Stomach (tissue), 4 donors: ENCODE measurements around the gene ISL2.

Experiments used
- POLR2A ChIP-seq, 4 donors: fragments of 450-650 bp; IDR thresholded peaks; one replicate each; pipeline ENCODE4 v1.6.1; 2016; ENCODE audit warnings: antibody characterized with exemption in 4 of 4, control low read depth in 2 of 4, mild to moderate bottlenecking in 1 of 4, moderate library complexity in 1 of 4
- POLR2AphosphoS5 ChIP-seq, 3 donors: sonication (generic); formaldehyde crosslinking; IDR thresholded peaks; one replicate each; pipeline ENCODE4 v1.6.1; 2016; ENCODE audit warnings: antibody characterized with exemption in 3 of 3
- TF ChIP-seq, protein P1 (sequence below), 7 experiments: fragments of 450-650 bp in 4 of 7; fragments of 200-600 bp in 3 of 7; sonication (generic) in 3 of 7; IDR thresholded peaks; one replicate each; pipeline ENCODE4 v1.5.1; 2016 to 2019; ENCODE audit warnings: antibody characterized with exemption in 7 of 7, control low read depth in 2 of 7, mild to moderate bottlenecking in 1 of 7

DNA sequence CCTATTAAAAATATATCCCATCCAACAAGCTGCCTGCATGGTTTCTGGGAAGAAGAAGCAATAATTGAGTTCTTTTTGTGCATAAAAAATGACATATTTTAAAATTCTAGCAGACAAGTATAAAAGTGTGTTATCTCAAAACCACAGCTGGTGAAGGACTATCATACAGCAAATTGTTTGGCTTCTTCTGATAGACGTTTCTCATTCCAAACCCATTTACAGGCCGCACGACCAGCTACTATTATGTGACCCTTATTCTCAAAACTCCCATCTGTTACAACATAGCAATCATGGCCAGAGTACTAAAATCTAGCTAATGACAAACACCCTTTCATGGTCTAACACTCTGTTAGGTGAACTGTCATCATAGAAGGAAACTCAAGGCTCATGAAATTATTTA is 47.0 kb upstream of the ISL2 start:
- TF ChIP-seq, protein P1, sequence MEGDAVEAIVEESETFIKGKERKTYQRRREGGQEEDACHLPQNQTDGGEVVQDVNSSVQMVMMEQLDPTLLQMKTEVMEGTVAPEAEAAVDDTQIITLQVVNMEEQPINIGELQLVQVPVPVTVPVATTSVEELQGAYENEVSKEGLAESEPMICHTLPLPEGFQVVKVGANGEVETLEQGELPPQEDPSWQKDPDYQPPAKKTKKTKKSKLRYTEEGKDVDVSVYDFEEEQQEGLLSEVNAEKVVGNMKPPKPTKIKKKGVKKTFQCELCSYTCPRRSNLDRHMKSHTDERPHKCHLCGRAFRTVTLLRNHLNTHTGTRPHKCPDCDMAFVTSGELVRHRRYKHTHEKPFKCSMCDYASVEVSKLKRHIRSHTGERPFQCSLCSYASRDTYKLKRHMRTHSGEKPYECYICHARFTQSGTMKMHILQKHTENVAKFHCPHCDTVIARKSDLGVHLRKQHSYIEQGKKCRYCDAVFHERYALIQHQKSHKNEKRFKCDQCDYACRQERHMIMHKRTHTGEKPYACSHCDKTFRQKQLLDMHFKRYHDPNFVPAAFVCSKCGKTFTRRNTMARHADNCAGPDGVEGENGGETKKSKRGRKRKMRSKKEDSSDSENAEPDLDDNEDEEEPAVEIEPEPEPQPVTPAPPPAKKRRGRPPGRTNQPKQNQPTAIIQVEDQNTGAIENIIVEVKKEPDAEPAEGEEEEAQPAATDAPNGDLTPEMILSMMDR (IDR thresholded peaks at IDR 0.05): no peak
- TF ChIP-seq POLR2A (IDR thresholded peaks at IDR 0.05) (no peak), POLR2AphosphoS5 (IDR thresholded peaks at IDR 0.05) (no peak)
